ENCODE data around the gene MAN2B2. TPM values are rescaled to one million over a fixed set of nuclear protein-coding genes. Genes with fewer than 3 reads are reported as not detected.

The MAN2B2 gene
- total RNA-seq, 1 donor from 2014 or later: 13.9 TPM

GRCh38 chr4:6562931-6563901, 11.8 kb upstream of the MAN2B2 start:
- no peaks in the 10 kb centered on the region for H3K36me3 Mint-ChIP-seq (ENCODE audit: low read depth)
- H3K4me1 Mint-ChIP-seq (ENCODE audit: low read depth): no peaks in the 10 kb centered on the region
- no peaks in the 10 kb centered on the region for H3K9me3 Mint-ChIP-seq
- H3K4me3 Mint-ChIP-seq: no peak overlapping the region
- no peak for DNase-seq (ENCODE audit: low spot score)
- no peak overlapping the region for H3K27ac Mint-ChIP-seq
- H3K27me3 Mint-ChIP-seq (ENCODE audit: insufficient read depth): peaks cover 53% of the 10 kb centered on the region
- intact Hi-C loops (cut with micrococcal nuclease): no loop called here

- no peak overlapping the region for H3K27ac Mint-ChIP-seq
- no peaks in the 10 kb centered on the region for H3K9me3 Mint-ChIP-seq
- intact Hi-C loops (cut with micrococcal nuclease): no loop called here
- H3K4me3 Mint-ChIP-seq: no peak overlapping the region
- H3K4me1 Mint-ChIP-seq (ENCODE audit: low read depth): no peaks in the 10 kb centered on the region
- no peaks in the 10 kb centered on the region for H3K36me3 Mint-ChIP-seq (ENCODE audit: low read depth)
- H3K27me3 Mint-ChIP-seq (ENCODE audit: insufficient read depth): peaks cover 53% of the 10 kb centered on the region
- no peak for DNase-seq (ENCODE audit: low spot score)
Observed at GRCh38 chr4:6563935-6564645, 10.9 kb upstream of the MAN2B2 start.

- peaks cover 48% of the 10 kb centered on the region for H3K27me3 Mint-ChIP-seq (ENCODE audit: insufficient read depth)
- H3K27ac Mint-ChIP-seq: no peak overlapping the region
- no peak for DNase-seq (ENCODE audit: low spot score)
Observed at GRCh38 chr4:6565691-6566390, 9.1 kb upstream of the MAN2B2 start.

GRCh38 chr4:6566391-6567190, 8.4 kb upstream of the MAN2B2 start:
- no peaks in the 10 kb centered on the region for H3K36me3 Mint-ChIP-seq (ENCODE audit: low read depth)
- no peak overlapping the region for H3K27ac Mint-ChIP-seq
- H3K27me3 Mint-ChIP-seq (ENCODE audit: insufficient read depth): peaks cover 42% of the 10 kb centered on the region
- DNase-seq (ENCODE audit: low spot score): no peak
- intact Hi-C loops (cut with micrococcal nuclease): no loop called here
- no peak overlapping the region for H3K4me3 Mint-ChIP-seq
- H3K4me1 Mint-ChIP-seq (ENCODE audit: low read depth): no peaks in the 10 kb centered on the region
- H3K9me3 Mint-ChIP-seq: no peaks in the 10 kb centered on the region

More at GRCh38 chr4:6565691-6566390, 9.1 kb upstream of the MAN2B2 start:
- Mint-ChIP-seq H3K36me3 (ENCODE audit: low read depth) (no peaks in the 10 kb centered on the region), H3K4me1 (ENCODE audit: low read depth) (no peaks in the 10 kb centered on the region), H3K9me3 (no peaks in the 10 kb centered on the region), H3K4me3 (no peak overlapping the region)
- intact Hi-C loops (cut with micrococcal nuclease): no loop called here

GRCh38 chr4:6567218-6567617, 7.8 kb upstream of the MAN2B2 start:
- intact Hi-C loops (cut with micrococcal nuclease): no loop called here
- Mint-ChIP-seq H3K9me3 (no peaks in the 10 kb centered on the region), H3K27ac (no peak overlapping the region), H3K4me1 (ENCODE audit: low read depth) (no peaks in the 10 kb centered on the region), H3K36me3 (ENCODE audit: low read depth) (no peaks in the 10 kb centered on the region), H3K4me3 (no peak overlapping the region), H3K27me3 (ENCODE audit: insufficient read depth) (peaks cover 35% of the 10 kb centered on the region)
- DNase-seq (ENCODE audit: low spot score): no peak

GRCh38 chr4:6568148-6568547, 6.8 kb upstream of the MAN2B2 start:
- no peak overlapping the region for H3K27ac Mint-ChIP-seq
- H3K36me3 Mint-ChIP-seq (ENCODE audit: low read depth): no peaks in the 10 kb centered on the region
- H3K27me3 Mint-ChIP-seq (ENCODE audit: insufficient read depth): peaks cover 34% of the 10 kb centered on the region
- no peaks in the 10 kb centered on the region for H3K4me1 Mint-ChIP-seq (ENCODE audit: low read depth)
- intact Hi-C loops (cut with micrococcal nuclease): no loop called here
- no peak overlapping the region for H3K4me3 Mint-ChIP-seq
- DNase-seq (ENCODE audit: low spot score): no peak
- no peaks in the 10 kb centered on the region for H3K9me3 Mint-ChIP-seq

- no peak overlapping the region for H3K27ac Mint-ChIP-seq
- H3K4me1 Mint-ChIP-seq (ENCODE audit: low read depth): no peaks in the 10 kb centered on the region
- H3K9me3 Mint-ChIP-seq: no peaks in the 10 kb centered on the region
- peaks cover 34% of the 10 kb centered on the region for H3K27me3 Mint-ChIP-seq (ENCODE audit: insufficient read depth)
- no peak for DNase-seq (ENCODE audit: low spot score)
- no peak overlapping the region for H3K4me3 Mint-ChIP-seq
- H3K36me3 Mint-ChIP-seq (ENCODE audit: low read depth): no peaks in the 10 kb centered on the region
- intact Hi-C loops (cut with micrococcal nuclease): no loop called here
Observed at GRCh38 chr4:6568689-6569332, 6.2 kb upstream of the MAN2B2 start.

- Mint-ChIP-seq H3K4me3 (no peak overlapping the region), H3K9me3 (no peaks in the 10 kb centered on the region), H3K4me1 (ENCODE audit: low read depth) (no peaks in the 10 kb centered on the region), H3K27me3 (ENCODE audit: insufficient read depth) (peaks cover 17% of the 10 kb centered on the region), H3K36me3 (ENCODE audit: low read depth) (no peaks in the 10 kb centered on the region), H3K27ac (no peak overlapping the region)
- intact Hi-C loops (cut with micrococcal nuclease): loop anchor here (10.0 kb wide), 3 partner anchors 503 to 1873 kb away; partner anchors contain the start of genes ABLIM2, ACOX3 and TRMT44
- DNase-seq (ENCODE audit: low spot score): no peak
Observed at GRCh38 chr4:6571608-6572007, 3.4 kb upstream of the MAN2B2 start.

GRCh38 chr4:6573551-6573950, 1.4 kb upstream of the MAN2B2 start:
- intact Hi-C loops (cut with micrococcal nuclease): loop anchor here (10.0 kb wide), 3 partner anchors 501 to 1871 kb away; partner anchors contain the start of genes ABLIM2, ACOX3 and TRMT44
- H3K27ac Mint-ChIP-seq: no peak overlapping the region

GRCh38 chr4:6573986-6574746, 823 bp upstream of the MAN2B2 start:
- Mint-ChIP-seq H3K9me3 (no peaks in the 10 kb centered on the region), H3K27ac (no peak overlapping the region), H3K27me3 (ENCODE audit: insufficient read depth) (peaks cover 5% of the 10 kb centered on the region), H3K4me1 (ENCODE audit: low read depth) (no peaks in the 10 kb centered on the region), H3K36me3 (ENCODE audit: low read depth) (peaks cover 5% of the 10 kb centered on the region), H3K4me3 (peak overlapping the region; percentile 87)
- intact Hi-C loops (cut with micrococcal nuclease): loop anchor here (2.0 to 10.0 kb wide), 5 partner anchors 135 to 1871 kb away; partner anchors contain the start of genes ABLIM2, ACOX3, MRFAP1L1 and TRMT44
- no peak for DNase-seq (ENCODE audit: low spot score)

More at GRCh38 chr4:6573551-6573950, 1.4 kb upstream of the MAN2B2 start:
- peaks cover 5% of the 10 kb centered on the region for H3K27me3 Mint-ChIP-seq (ENCODE audit: insufficient read depth)
- H3K4me3 Mint-ChIP-seq: peak overlapping the region; percentile 87
- no peaks in the 10 kb centered on the region for H3K9me3 Mint-ChIP-seq
- H3K36me3 Mint-ChIP-seq (ENCODE audit: low read depth): peaks cover 2% of the 10 kb centered on the region
- no peak for DNase-seq (ENCODE audit: low spot score)
- no peaks in the 10 kb centered on the region for H3K4me1 Mint-ChIP-seq (ENCODE audit: low read depth)

All from activated T-helper 1 cell treated with anti-CD3 and anti-CD28 coated beads, Interleukin-12 subunit alpha, Interleukin-12 subunit beta, Interleukin-2, Interleukin-4 antibody, amounts not matched to agents 30 ng/mL and 10 ng/mL and 1 ng/mL, durations not matched to agents 14 hours and 24 hours and 36 hours (primary cell).